Esophagus muscularis mucosa (tissue), 4 donors: Measurements from ENCODE around the gene ANKRD39. TPM values are rescaled to one million over a fixed set of nuclear protein-coding genes. Genes with fewer than 3 reads are reported as not detected.
"Not testable (repeated sequence)": the region's sequence is repeated elsewhere in the genome, so short reads cannot be mapped to it uniquely, and the experiment has no call there.

ENCODE experiments used
- DNase-seq: peaks from one replicate; pipeline ENCODE4 v3.0.0-alpha.2; 2017; ENCODE audit errors: extremely low spot score
- H3K27ac ChIP-seq, 4 donors: fragments of 200-600 bp; sonication (generic); replicated peaks in 1 of 4; 1 replicate in 3 of 4; 2 replicates in 1 of 4; pipeline ENCODE4 v1.5.1; 2016 to 2019; ENCODE audit warnings: mild to moderate bottlenecking in 1 of 4
- H3K27me3 ChIP-seq, 4 donors: fragments of 200-600 bp; sonication (generic); one replicate each; pipeline versions ENCODE4 v1.5.1 to v1.6.0; 2016 to 2019
- H3K36me3 ChIP-seq, 4 donors: fragments of 200-600 bp; sonication (generic); one replicate each; pipeline ENCODE4 v1.5.1; 2016 to 2019
- H3K4me1 ChIP-seq, 4 donors: fragments of 200-600 bp; sonication (generic); one replicate each; pipeline ENCODE4 v1.5.1; 2016 to 2019
- H3K4me3 ChIP-seq, 4 donors: fragments of 200-600 bp; sonication (generic); 1 replicate in 2 of 4; 2 replicates in 2 of 4; pipeline ENCODE4 v1.5.1; 2016 to 2019; ENCODE audit warnings: mild to moderate bottlenecking in 4 of 4, moderate library complexity in 1 of 4
- H3K9me3 ChIP-seq, 4 donors: fragments of 200-600 bp; sonication (generic); 1 replicate in 3 of 4; 2 replicates in 1 of 4; pipeline ENCODE4 v1.5.1; 2016 to 2019
- CTCF ChIP-seq, 3 experiments: fragments of 200-600 bp in 2 of 3; fragments of 450-650 bp in 1 of 3; sonication (generic) in 2 of 3; IDR thresholded peaks; one replicate each; pipeline ENCODE4 v1.5.1; 2017 to 2019; ENCODE audit warnings: antibody characterized with exemption in 3 of 3, mild to moderate bottlenecking in 2 of 3, moderate library complexity in 1 of 3
- EP300 ChIP-seq: sonication (generic); formaldehyde crosslinking; IDR thresholded peaks from one replicate; pipeline ENCODE4 v1.6.1; 2017; ENCODE audit warnings: antibody characterized with exemption
- POLR2A ChIP-seq: fragments of 450-650 bp; IDR thresholded peaks from one replicate; pipeline ENCODE4 v1.6.1; 2017; ENCODE audit warnings: antibody characterized with exemption, moderate library complexity, mild to moderate bottlenecking, low read depth
- POLR2AphosphoS5 ChIP-seq, 2 donors: sonication (generic); formaldehyde crosslinking; IDR thresholded peaks; one replicate each; pipeline ENCODE4 v1.6.1; 2017; ENCODE audit warnings: antibody characterized with exemption in 2 of 2
- WGBS: methylation state at CpG from one replicate; pipeline ENCODE4 v1.1.5; 2018; 5-methylcytosine and 5-hydroxymethylcytosine counted together
- intact Hi-C: fragments of 100-400 bp; cut with DNase I; formaldehyde crosslinking; loops from one replicate; pipeline ENCODE4 v1.15.1; 2023
- total RNA-seq, 4 donors: library from RNA; depleted of rRNA; stranded (reverse); fragments of >200 nt; gene quantifications; one replicate each; pipeline versions ENCODE4 v1.1.0 to v1.2.1, GENCODE V29; 2016

Gene ANKRD39
- total RNA-seq, 4 donors from 2014 or later, result 12.4 to 17.2 (median 14.7) TPM

GRCh38 chr2:96863575-96864342 lies 5.9 kb upstream of the ANKRD39 start:
- H3K36me3 ChIP-seq, result peaks cover 49 to 80% (median 77%) of the 10 kb centered on the region in 4 donors
- no peak for DNase-seq
- peak overlapping the region; percentile 98 to 100 (median 99) for H3K27ac ChIP-seq
- whole genome bisulfite sequencing, result 70% methylated on average over 14 of the region's 19 CpGs
- no peaks in the 10 kb centered on the region for H3K9me3 ChIP-seq
- no peak for TF ChIP-seq CTCF (IDR thresholded peaks at IDR 0.05)
- no peak for TF ChIP-seq EP300
- no peak for TF ChIP-seq POLR2AphosphoS5 (IDR thresholded peaks at IDR 0.05)
- TF ChIP-seq POLR2A, result no peak
- no peak overlapping the region for H3K4me3 ChIP-seq
- intact Hi-C loops, result no loop called here
- peaks cover 61 to 94% (median 91%) of the 10 kb centered on the region in 4 donors for H3K4me1 ChIP-seq
- no peaks in the 10 kb centered on the region for H3K27me3 ChIP-seq

- H3K27me3 ChIP-seq, H3K4me3 ChIP-seq, H3K9me3 ChIP-seq, intact Hi-C loops, DNase-seq: not testable (repeated sequence)
- peak overlapping the region in 3 of 4 donors; percentile 49 to 100 (median 98) for H3K27ac ChIP-seq
- peaks cover 65 to 99% (median 94%) of the 10 kb centered on the region in 4 donors for H3K4me1 ChIP-seq
- H3K36me3 ChIP-seq, result peaks cover 49 to 80% (median 77%) of the 10 kb centered on the region in 4 donors
- WGBS, result 61% methylated on average over 4 of the region's 4 CpGs
Measured at GRCh38 chr2:96863056-96863455, 5.2 kb upstream of the ANKRD39 start.

- TF ChIP-seq CTCF (IDR thresholded peaks at IDR 0.05) (no peak), POLR2AphosphoS5 (IDR thresholded peaks at IDR 0.05) (no peak), EP300 (no peak), POLR2A (no peak)
- Histone ChIP-seq H3K36me3 (peaks cover 49 to 63% (median 62%) of the 10 kb centered on the region in 4 donors), H3K4me1 (peaks cover 51 to 92% (median 89%) of the 10 kb centered on the region in 4 donors), H3K4me3 (no peak overlapping the region), H3K9me3 (no peaks in the 10 kb centered on the region), H3K27ac (peak overlapping the region; percentile 83 to 100 (median 85)), H3K27me3 (no peaks in the 10 kb centered on the region)
- intact Hi-C loops, result no loop called here
- 82% methylated on average over 14 of the region's 17 CpGs for WGBS
- DNase-seq, result no peak
Measured at GRCh38 chr2:96861074-96861473, 3.3 kb upstream of the ANKRD39 start.

GRCh38 chr2:96860065-96861029 lies 2.5 kb upstream of the ANKRD39 start:
- Histone ChIP-seq H3K27me3 (no peaks in the 10 kb centered on the region), H3K4me3 (no peak overlapping the region), H3K4me1 (peaks cover 43 to 91% (median 85%) of the 10 kb centered on the region in 4 donors), H3K36me3 (peaks cover 44 to 56% (median 55%) of the 10 kb centered on the region in 4 donors), H3K9me3 (no peaks in the 10 kb centered on the region), H3K27ac (peak overlapping the region; percentile 83 to 100 (median 85))
- 65% methylated on average over 31 of the region's 38 CpGs for WGBS
- no peak for DNase-seq
- intact Hi-C loops, result no loop called here
- no peak for TF ChIP-seq EP300
- TF ChIP-seq POLR2AphosphoS5 (IDR thresholded peaks at IDR 0.05), result peak in 1 of 2 donors; percentile 45

- H3K9me3 ChIP-seq, result no peaks in the 10 kb centered on the region
- TF ChIP-seq CTCF (IDR thresholded peaks at IDR 0.05), result no peak
- no peak for TF ChIP-seq POLR2AphosphoS5 (IDR thresholded peaks at IDR 0.05)
- no peak for TF ChIP-seq EP300
- TF ChIP-seq POLR2A, result no peak
- intact Hi-C loops, result loop anchor here (2.0 kb wide), 1 partner anchor 93 kb away; no protein-coding TSS in a partner anchor
- H3K4me3 ChIP-seq, result no peak overlapping the region
- peaks cover 38 to 49% (median 48%) of the 10 kb centered on the region in 4 donors for H3K36me3 ChIP-seq
- H3K27ac ChIP-seq, result peak overlapping the region; percentile 83 to 100 (median 85)
- no peak for DNase-seq
- no peaks in the 10 kb centered on the region for H3K27me3 ChIP-seq
- 31% methylated on average over 3 of the region's 4 CpGs for WGBS
- peaks cover 39 to 91% (median 85%) of the 10 kb centered on the region in 4 donors for H3K4me1 ChIP-seq
Measured at GRCh38 chr2:96859681-96860064, 1.9 kb upstream of the ANKRD39 start.
